GM12878 (cell line): ENCODE measurements around the gene PGGT1B. TPM values are rescaled to one million over a fixed set of nuclear protein-coding genes. Genes with fewer than 3 reads are reported as not detected.

Source experiments
- ATAC-seq: fragments of 200-7000 bp; cut with Tn5 transposase; 3 replicates; pipeline ENCODE4 v1.9.1; 2020; ENCODE audit warnings: mild to moderate bottlenecking, moderate library complexity
- BruUV-seq: library from RNA; stranded (reverse); fragments of 400-500 nt; replicated peaks from 2 replicates; lab custom pipeline; 2021; lab: Mats Ljungman, UMichigan
- CTCF ChIA-PET: fragments of 300-600 bp; sonication (Branson Sonifier 250); formaldehyde crosslinking; extraction: SDS; loops from one replicate; lab custom pipeline; 2021; ENCODE audit warnings: inconsistent platforms; lab: Yijun Ruan, JAX
- POLR2A ChIA-PET: fragments of 350-600 bp; formaldehyde crosslinking; extraction: SDS; loops from one replicate; lab custom pipeline; 2021; ENCODE audit warnings: inconsistent platforms; lab: Charles Lee
- RAD21 ChIA-PET: fragments of 300-600 bp; sonication (Branson Sonifier 250); formaldehyde crosslinking; loops from one replicate; lab custom pipeline; 2023; ENCODE audit warnings: antibody characterized with exemption; ENCODE audit not compliant: unreplicated experiment; lab: Charles Lee
- SMC1A ChIA-PET: fragments of 300-600 bp; sonication (Branson Sonifier 250); formaldehyde crosslinking; loops from one replicate; lab custom pipeline; 2023; ENCODE audit not compliant: unreplicated experiment, uncharacterized antibody; lab: Charles Lee
- DNase-seq: peaks from one replicate; pipeline ENCODE4 v3.0.0-alpha.2; 2011; ENCODE audit warnings: low read depth, low spot score
- FAIRE-seq: peaks from 3 replicates; lab custom pipeline; 2011; peaks lifted over from hg19 to GRCh38; lab: Jason Lieb, UNC
- H2AFZ ChIP-seq: 2 replicates; pipeline ENCODE4 v1.6.0; 2011; ENCODE audit warnings: low read depth, low read length, control low read depth; ENCODE audit not compliant: control insufficient read depth
- H3K27ac ChIP-seq: 2 replicates; pipeline ENCODE4 v1.5.1; 2011; ENCODE audit warnings: control low read depth; ENCODE audit not compliant: control insufficient read depth, insufficient read depth
- H3K27me3 ChIP-seq, 2 experiments: replicated peaks in 1 of 2; 2 replicates each; pipeline versions ENCODE4 v1.6.0 to v1.6.1; 2011; ENCODE audit warnings: low read length in 1 of 2; ENCODE audit not compliant: control insufficient read depth in 2 of 2, insufficient read depth in 2 of 2
- H3K36me3 ChIP-seq, 2 experiments: 2 replicates each; pipeline ENCODE4 v1.5.1; 2011; ENCODE audit warnings: low read length in 1 of 2; ENCODE audit not compliant: control insufficient read depth in 2 of 2, insufficient read depth in 2 of 2
- H3K4me1 ChIP-seq: 2 replicates; pipeline ENCODE4 v1.6.1; 2011; ENCODE audit warnings: mild to moderate bottlenecking, low read length, moderate library complexity, mixed read lengths; ENCODE audit not compliant: control insufficient read depth, insufficient read depth
- H3K4me2 ChIP-seq: 2 replicates; pipeline ENCODE4 v1.6.0; 2011; ENCODE audit warnings: control low read depth; ENCODE audit not compliant: control insufficient read depth, insufficient read depth
- H3K4me3 ChIP-seq: fragments of 200-600 bp; sonication (generic); 2 replicates; pipeline ENCODE4 v1.5.1; 2016
- H3K79me2 ChIP-seq: 2 replicates; pipeline ENCODE4 v1.6.0; 2011; ENCODE audit warnings: low read length; ENCODE audit not compliant: control insufficient read depth, insufficient read depth
- H3K9ac ChIP-seq: 2 replicates; pipeline ENCODE4 v1.8.0; 2011; ENCODE audit warnings: low read length, control low read depth, mixed read lengths; ENCODE audit not compliant: control insufficient read depth, insufficient read depth
- H3K9me3 ChIP-seq: replicated peaks from 3 replicates; pipeline ENCODE4 v1.5.1; 2011; ENCODE audit warnings: mild to moderate bottlenecking, low read length; ENCODE audit not compliant: control insufficient read depth, insufficient read depth
- H4K20me1 ChIP-seq: 2 replicates; pipeline ENCODE4 v1.6.0; 2011; ENCODE audit not compliant: control insufficient read depth, insufficient read depth
- ASH2L ChIP-seq: fragments of 300-600, 200-600 bp; sonication (generic); IDR thresholded peaks from 2 replicates; pipeline ENCODE4 v1.6.1; 2017; ENCODE audit warnings: low read depth, mild to moderate bottlenecking, borderline replicate concordance
- CHD1 ChIP-seq: IDR thresholded peaks from 2 replicates; pipeline ENCODE4 v1.6.1; 2012; ENCODE audit warnings: low read depth, low read length, improper control_type of control experiment
- CHD4 ChIP-seq: fragments of 200-600 bp; sonication (generic); IDR thresholded peaks from 2 replicates; pipeline ENCODE4 v1.6.1; 2016; ENCODE audit warnings: mild to moderate bottlenecking
- IKZF1 ChIP-seq: fragments of 450-650 bp; conservative IDR thresholded peaks from 2 replicates; pipeline ENCODE4 v1.6.1; 2017; ENCODE audit warnings: antibody characterized with exemption, mild to moderate bottlenecking
- KDM1A ChIP-seq: fragments of 200-600 bp; sonication (generic); IDR thresholded peaks from 2 replicates; pipeline ENCODE4 v1.6.1; 2016; ENCODE audit warnings: borderline replicate concordance
- KLF5 ChIP-seq: fragments of 450-650 bp; IDR thresholded peaks from 2 replicates; pipeline ENCODE4 v1.6.1; 2014; ENCODE audit warnings: mild to moderate bottlenecking; ENCODE audit not compliant: partially characterized antibody
- RB1 ChIP-seq: fragments of 450-650 bp; formaldehyde crosslinking; IDR thresholded peaks from 2 replicates; pipeline ENCODE4 v1.6.1; 2017; ENCODE audit warnings: mild to moderate bottlenecking, borderline replicate concordance
- RELA ChIP-seq: fragments of 450-650 bp; IDR thresholded peaks from 2 replicates; pipeline ENCODE4 v1.8.0; 2014; ENCODE audit warnings: borderline replicate concordance; ENCODE audit not compliant: partially characterized antibody
- SMAD5 ChIP-seq: IDR thresholded peaks from 2 replicates; pipeline ENCODE4 v1.6.1; 2016; ENCODE audit warnings: antibody characterized with exemption, low read depth
- TBL1XR1 ChIP-seq: IDR thresholded peaks from 2 replicates; pipeline ENCODE4 v1.6.1; 2012; ENCODE audit warnings: low read depth, low read length, improper control_type of control experiment
- ZNF24 ChIP-seq: fragments of 450-650 bp; IDR thresholded peaks from 2 replicates; pipeline ENCODE4 v1.6.1; 2017; ENCODE audit warnings: antibody characterized with exemption, mild to moderate bottlenecking
- ZSCAN29 ChIP-seq: fragments of 450-650 bp; IDR thresholded peaks from 2 replicates; pipeline ENCODE4 v1.6.1; 2017; ENCODE audit warnings: mild to moderate bottlenecking, moderate library complexity
- WGBS: methylation state at CpG from one replicate; pipeline ENCODE4 v1.1.6; 2016; ENCODE audit warnings: low lambda C conversion rate; ENCODE audit not compliant: insufficient replicate concordance, insufficient coverage; ENCODE audit errors: missing lambda C conversion rate; 5-methylcytosine and 5-hydroxymethylcytosine counted together
- in situ Hi-C: fragments of 300-500 bp; cut with MboI; formaldehyde crosslinking; loops from 9 replicates; pipeline ENCODE4 v1.14.3; 2018; ENCODE audit warnings: mixed read lengths
- intact Hi-C: fragments of 100-400 bp; cut with micrococcal nuclease; formaldehyde crosslinking; loops from one replicate; pipeline ENCODE4 v1.14.2; 2022; ENCODE audit not compliant: unreplicated experiment
- polyA plus RNA-seq, 11 experiments: library from polyadenylated mRNA; depleted of rRNA in 4 of 11; unstranded in 6 of 11; stranded (reverse) in 5 of 11; fragments of >200 nt; fragmentation: Nextera tagmentation in 4 of 11; fragmentation: Illumina TruSeq in 1 of 11; extraction: Ambion mirVana in 4 of 11; extraction: Trizol in 1 of 11; gene quantifications; 1 replicate in 1 of 11; 2 replicates in 10 of 11; pipeline versions ENCODE4 v1.2.1 to v1.2.3, GENCODE V29; 2011 to 2016; ENCODE audit warnings: inconsistent platforms in 2 of 11, missing spikeins in 2 of 11, low read depth in 1 of 11
- total RNA-seq, 4 experiments: library from RNA; depleted of rRNA in 3 of 4; stranded (reverse); fragments of >200 nt in 3 of 4; fragmentation: Illumina TruSeq in 1 of 4; extraction: Trizol in 1 of 4; gene quantifications; 2 replicates each; pipeline versions ENCODE4 v1.2.1 to v1.2.3, GENCODE V29; 2013 to 2021
- TF ChIP-seq, protein P1 (sequence below): fragments of 150-350 bp; IDR thresholded peaks from 2 replicates; pipeline ENCODE4 v1.6.1; 2016; ENCODE audit warnings: low read depth, low read length
- TF ChIP-seq, protein P2 (sequence below): IDR thresholded peaks from 2 replicates; pipeline ENCODE4 v1.6.1; 2011; ENCODE audit warnings: low read depth, mild to moderate bottlenecking, low read length, moderate library complexity, borderline replicate concordance; ENCODE audit errors: extremely low read depth

Gene PGGT1B
- total and polyA plus RNA-seq, 10 of the 15 experiments (the other 5 are each of a cell fraction or from before 2014, with no cell fraction given), result 5.0 to 38.4 (median 13.9) TPM

- H3K9ac ChIP-seq, result no peak overlapping the region
- intact Hi-C loops (no loop called here), in situ Hi-C loops (no loop called here)
- FAIRE-seq (no peak), DNase-seq (no peak), ATAC-seq (no peak)
- SMC1A ChIA-PET, result no interaction called here
- no peak overlapping the region for H3K27ac ChIP-seq
- no peaks in the 10 kb centered on the region for H3K79me2 ChIP-seq
- no peak for TF ChIP-seq IKZF1
- TF ChIP-seq CHD4, result no peak
- TF ChIP-seq CHD1, result no peak
- no peak for TF ChIP-seq KDM1A
- TF ChIP-seq SMAD5, result no peak
- TF ChIP-seq RELA, result no peak
- no peak for TF ChIP-seq ZSCAN29
- no TSS peak for BruUV-seq
- no peak overlapping the region for H2AFZ ChIP-seq
- 40% methylated on average over 1 of the region's 1 CpG for WGBS
- H3K27me3 ChIP-seq, result no peaks in the 10 kb centered on the region
- no peaks in the 10 kb centered on the region for H3K9me3 ChIP-seq
- H3K36me3 ChIP-seq, result no peaks in the 10 kb centered on the region
- RAD21 ChIA-PET, result no interaction called here
- no peaks in the 10 kb centered on the region for H3K4me1 ChIP-seq
- no peaks in the 10 kb centered on the region for H4K20me1 ChIP-seq
- CTCF ChIA-PET, result interaction anchor here (0.6 kb wide), 1 partner anchor 22 kb away, joined by 3 read pairs; no protein-coding TSS in a partner anchor
- H3K4me3 ChIP-seq, result no peak overlapping the region
- H3K4me2 ChIP-seq, result no peak overlapping the region
- POLR2A ChIA-PET, result no interaction called here
These were observed 19.5 kb upstream of the PGGT1B start for GRCh38 chr5:115282131-115282530.

DNA sequence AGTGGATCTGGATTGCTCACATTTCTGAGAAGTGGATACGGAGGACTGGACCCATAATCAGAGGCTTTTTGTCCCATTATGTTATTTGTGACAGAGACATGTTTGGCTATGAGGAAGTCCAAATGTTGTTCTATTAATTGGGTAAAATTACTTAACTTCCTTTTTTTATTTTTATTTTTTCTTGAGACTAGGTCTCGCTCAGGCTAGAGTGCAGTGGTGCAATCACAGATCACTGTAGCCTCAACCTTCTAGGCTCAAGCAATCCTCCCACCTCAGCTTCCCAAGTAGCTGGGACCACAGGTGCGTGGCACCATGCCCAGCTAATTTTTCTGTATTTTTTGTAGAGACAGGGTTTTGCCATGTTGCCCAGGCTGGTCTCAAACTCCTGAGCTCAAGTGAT is 11.9 kb upstream of the PGGT1B start:
- no peak overlapping the region for H3K4me2 ChIP-seq

More for the DNA sequence above, 11.9 kb upstream of the PGGT1B start:
- ChIA-PET POLR2A (no interaction called here), CTCF (interaction anchor here (1.5 to 2.0 kb wide), 3 partner anchors 9 to 177 kb away, joined by 4 read pairs; no protein-coding TSS in a partner anchor), RAD21 (no interaction called here), SMC1A (interaction anchor here (1.8 to 2.6 kb wide), 2 partner anchors 11 kb away, joined by 4 to 11 read pairs; partner anchors contain the start of gene PGGT1B)
- H4K20me1 ChIP-seq, result no peaks in the 10 kb centered on the region
- no peak overlapping the region for H3K27ac ChIP-seq
- no TSS peak for BruUV-seq
- 18% methylated on average over 3 of the region's 3 CpGs for WGBS
- no peak for FAIRE-seq
- H3K79me2 ChIP-seq, result no peaks in the 10 kb centered on the region
- no peak for ATAC-seq
- in situ Hi-C loops (no loop called here), intact Hi-C loops (no loop called here)
- no peak for TF ChIP-seq RB1
- TF ChIP-seq ZNF24, result no peak
- TF ChIP-seq KLF5, result no peak
- no peak for TF ChIP-seq TBL1XR1
- TF ChIP-seq, protein P1, sequence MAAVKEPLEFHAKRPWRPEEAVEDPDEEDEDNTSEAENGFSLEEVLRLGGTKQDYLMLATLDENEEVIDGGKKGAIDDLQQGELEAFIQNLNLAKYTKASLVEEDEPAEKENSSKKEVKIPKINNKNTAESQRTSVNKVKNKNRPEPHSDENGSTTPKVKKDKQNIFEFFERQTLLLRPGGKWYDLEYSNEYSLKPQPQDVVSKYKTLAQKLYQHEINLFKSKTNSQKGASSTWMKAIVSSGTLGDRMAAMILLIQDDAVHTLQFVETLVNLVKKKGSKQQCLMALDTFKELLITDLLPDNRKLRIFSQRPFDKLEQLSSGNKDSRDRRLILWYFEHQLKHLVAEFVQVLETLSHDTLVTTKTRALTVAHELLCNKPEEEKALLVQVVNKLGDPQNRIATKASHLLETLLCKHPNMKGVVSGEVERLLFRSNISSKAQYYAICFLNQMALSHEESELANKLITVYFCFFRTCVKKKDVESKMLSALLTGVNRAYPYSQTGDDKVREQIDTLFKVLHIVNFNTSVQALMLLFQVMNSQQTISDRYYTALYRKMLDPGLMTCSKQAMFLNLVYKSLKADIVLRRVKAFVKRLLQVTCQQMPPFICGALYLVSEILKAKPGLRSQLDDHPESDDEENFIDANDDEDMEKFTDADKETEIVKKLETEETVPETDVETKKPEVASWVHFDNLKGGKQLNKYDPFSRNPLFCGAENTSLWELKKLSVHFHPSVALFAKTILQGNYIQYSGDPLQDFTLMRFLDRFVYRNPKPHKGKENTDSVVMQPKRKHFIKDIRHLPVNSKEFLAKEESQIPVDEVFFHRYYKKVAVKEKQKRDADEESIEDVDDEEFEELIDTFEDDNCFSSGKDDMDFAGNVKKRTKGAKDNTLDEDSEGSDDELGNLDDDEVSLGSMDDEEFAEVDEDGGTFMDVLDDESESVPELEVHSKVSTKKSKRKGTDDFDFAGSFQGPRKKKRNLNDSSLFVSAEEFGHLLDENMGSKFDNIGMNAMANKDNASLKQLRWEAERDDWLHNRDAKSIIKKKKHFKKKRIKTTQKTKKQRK, result no peak
- TF ChIP-seq, protein P2, sequence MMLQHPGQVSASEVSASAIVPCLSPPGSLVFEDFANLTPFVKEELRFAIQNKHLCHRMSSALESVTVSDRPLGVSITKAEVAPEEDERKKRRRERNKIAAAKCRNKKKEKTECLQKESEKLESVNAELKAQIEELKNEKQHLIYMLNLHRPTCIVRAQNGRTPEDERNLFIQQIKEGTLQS, result no peak
- TF ChIP-seq ASH2L, result no peak
- no peaks in the 10 kb centered on the region for H3K9me3 ChIP-seq
- no peak overlapping the region for H2AFZ ChIP-seq
- H3K4me1 ChIP-seq, result no peaks in the 10 kb centered on the region
- H3K9ac ChIP-seq, result no peak overlapping the region
- H3K27me3 ChIP-seq, result no peaks in the 10 kb centered on the region
- no peak overlapping the region for H3K4me3 ChIP-seq
- DNase-seq, result no peak
- no peaks in the 10 kb centered on the region for H3K36me3 ChIP-seq
